Loucy (cell line): Measurements from ENCODE around the gene ZNRD2.
A peak's percentile ranks its signal among the peaks of the same experiment; 100 is the strongest.
"Not testable (repeated sequence)": the region's sequence is repeated elsewhere in the genome, so short reads cannot be mapped to it uniquely, and the experiment has no call there.

Source experiments
- H2AFZ ChIP-seq: fragments of 200-600 bp; sonication (generic); 2 replicates; pipeline ENCODE4 v1.6.0; 2016; ENCODE audit warnings: antibody characterized with exemption, mild to moderate bottlenecking, low read length, moderate library complexity
- H3F3A ChIP-seq: fragments of 200-600 bp; 2 replicates; pipeline ENCODE4 v1.6.0; 2016; ENCODE audit warnings: antibody characterized with exemption, low read depth, mild to moderate bottlenecking
- H3K27me3 ChIP-seq: fragments of 200-600 bp; sonication (generic); 2 replicates; pipeline ENCODE4 v1.6.1; 2014; ENCODE audit warnings: low read length, mild to moderate bottlenecking; ENCODE audit not compliant: insufficient read depth, poor library complexity, severe bottlenecking
- H3K36me3 ChIP-seq: fragments of 200-600 bp; sonication (generic); 2 replicates; pipeline ENCODE4 v1.6.1; 2016; ENCODE audit warnings: low read length; ENCODE audit not compliant: insufficient read depth
- H3K4me1 ChIP-seq: fragments of 200-600 bp; sonication (generic); 2 replicates; pipeline ENCODE4 v1.5.1; 2014; ENCODE audit warnings: low read length, mild to moderate bottlenecking; ENCODE audit not compliant: insufficient read depth, poor library complexity, severe bottlenecking
- H3K4me2 ChIP-seq: fragments of 200-600 bp; sonication (generic); 2 replicates; pipeline ENCODE4 v1.6.0; 2014; ENCODE audit warnings: antibody characterized with exemption, low read length, low read depth, mild to moderate bottlenecking; ENCODE audit not compliant: poor library complexity, severe bottlenecking
- H3K4me3 ChIP-seq: fragments of 200-600 bp; sonication (generic); 2 replicates; pipeline ENCODE4 v1.5.1; 2014; ENCODE audit warnings: low read length, mild to moderate bottlenecking, mixed read lengths; ENCODE audit not compliant: poor library complexity, severe bottlenecking
- H3K79me2 ChIP-seq: fragments of 200-600 bp; sonication (generic); 2 replicates; pipeline ENCODE4 v1.6.1; 2014; ENCODE audit warnings: low read length; ENCODE audit not compliant: insufficient read depth
- H3K9ac ChIP-seq: fragments of 200-600 bp; sonication (generic); 2 replicates; pipeline ENCODE4 v1.6.0; 2014; ENCODE audit warnings: mild to moderate bottlenecking, low read depth, low read length, moderate library complexity; ENCODE audit not compliant: poor library complexity, severe bottlenecking
- H3K9me2 ChIP-seq: fragments of 200-600 bp; sonication (generic); replicated peaks from 2 replicates; pipeline ENCODE4 v1.6.1; 2016; ENCODE audit warnings: low read depth, low read length, mixed read lengths
- H3K9me3 ChIP-seq: fragments of 200-600 bp; sonication (generic); 2 replicates; pipeline ENCODE4 v1.6.1; 2014; ENCODE audit warnings: mild to moderate bottlenecking, antibody characterized with exemption, low read length, low read depth; ENCODE audit not compliant: insufficient read depth
- H4K20me1 ChIP-seq: fragments of 200-600 bp; sonication (generic); 2 replicates; pipeline ENCODE4 v1.6.0; 2014; ENCODE audit warnings: antibody characterized with exemption, low read length, mild to moderate bottlenecking; ENCODE audit not compliant: insufficient read depth, poor library complexity, severe bottlenecking
- EZH2phosphoT487 ChIP-seq: fragments of 200-600 bp; IDR thresholded peaks from 2 replicates; pipeline ENCODE4 v1.6.1; 2018; ENCODE audit warnings: antibody characterized with exemption, mild to moderate bottlenecking, moderate library complexity, borderline replicate concordance
- TF ChIP-seq, protein P1 (sequence below): fragments of 200-600 bp; sonication (generic); conservative IDR thresholded peaks from 2 replicates; pipeline ENCODE4 v1.5.1; 2014; ENCODE audit warnings: mild to moderate bottlenecking, antibody characterized with exemption, low read length

ZNRD2 gene

GRCh38 chr11:65562788-65563187 is 7.5 kb upstream of the ZNRD2 start:
- Histone ChIP-seq H3K9me3 (no peaks in the 10 kb centered on the region), H4K20me1 (no peaks in the 10 kb centered on the region), H3K36me3 (no peaks in the 10 kb centered on the region), H3K9me2 (no peaks in the 10 kb centered on the region), H3K27me3 (no peaks in the 10 kb centered on the region), H3K4me2 (no peak overlapping the region), H3F3A (no peaks in the 10 kb centered on the region), H2AFZ (no peak overlapping the region), H3K9ac (no peak overlapping the region), H3K79me2 (peaks cover 2% of the 10 kb centered on the region; the same call in 1 of the 2 replicates), H3K4me1 (peaks cover 18% of the 10 kb centered on the region), H3K4me3 (no peak overlapping the region)
- TF ChIP-seq, protein P1, sequence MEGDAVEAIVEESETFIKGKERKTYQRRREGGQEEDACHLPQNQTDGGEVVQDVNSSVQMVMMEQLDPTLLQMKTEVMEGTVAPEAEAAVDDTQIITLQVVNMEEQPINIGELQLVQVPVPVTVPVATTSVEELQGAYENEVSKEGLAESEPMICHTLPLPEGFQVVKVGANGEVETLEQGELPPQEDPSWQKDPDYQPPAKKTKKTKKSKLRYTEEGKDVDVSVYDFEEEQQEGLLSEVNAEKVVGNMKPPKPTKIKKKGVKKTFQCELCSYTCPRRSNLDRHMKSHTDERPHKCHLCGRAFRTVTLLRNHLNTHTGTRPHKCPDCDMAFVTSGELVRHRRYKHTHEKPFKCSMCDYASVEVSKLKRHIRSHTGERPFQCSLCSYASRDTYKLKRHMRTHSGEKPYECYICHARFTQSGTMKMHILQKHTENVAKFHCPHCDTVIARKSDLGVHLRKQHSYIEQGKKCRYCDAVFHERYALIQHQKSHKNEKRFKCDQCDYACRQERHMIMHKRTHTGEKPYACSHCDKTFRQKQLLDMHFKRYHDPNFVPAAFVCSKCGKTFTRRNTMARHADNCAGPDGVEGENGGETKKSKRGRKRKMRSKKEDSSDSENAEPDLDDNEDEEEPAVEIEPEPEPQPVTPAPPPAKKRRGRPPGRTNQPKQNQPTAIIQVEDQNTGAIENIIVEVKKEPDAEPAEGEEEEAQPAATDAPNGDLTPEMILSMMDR = no peak
- TF ChIP-seq EZH2phosphoT487 = no peak

GRCh38 chr11:65563601-65564000 is 6.7 kb upstream of the ZNRD2 start:
- Histone ChIP-seq H3K4me1 (peaks cover 18% of the 10 kb centered on the region), H3K36me3 (no peaks in the 10 kb centered on the region), H3F3A (no peaks in the 10 kb centered on the region), H3K4me2 (no peak overlapping the region), H4K20me1 (peaks cover under 1% of the 10 kb centered on the region), H3K79me2 (peaks cover 11% of the 10 kb centered on the region; the same call in 1 of the 2 replicates), H3K9ac (no peak overlapping the region), H3K9me2 (no peaks in the 10 kb centered on the region), H3K4me3 (no peak overlapping the region), H2AFZ (no peak overlapping the region), H3K27me3 (no peaks in the 10 kb centered on the region), H3K9me3 (no peaks in the 10 kb centered on the region)
- TF ChIP-seq, protein P1 = no peak
- TF ChIP-seq EZH2phosphoT487 = no peak

DNA sequence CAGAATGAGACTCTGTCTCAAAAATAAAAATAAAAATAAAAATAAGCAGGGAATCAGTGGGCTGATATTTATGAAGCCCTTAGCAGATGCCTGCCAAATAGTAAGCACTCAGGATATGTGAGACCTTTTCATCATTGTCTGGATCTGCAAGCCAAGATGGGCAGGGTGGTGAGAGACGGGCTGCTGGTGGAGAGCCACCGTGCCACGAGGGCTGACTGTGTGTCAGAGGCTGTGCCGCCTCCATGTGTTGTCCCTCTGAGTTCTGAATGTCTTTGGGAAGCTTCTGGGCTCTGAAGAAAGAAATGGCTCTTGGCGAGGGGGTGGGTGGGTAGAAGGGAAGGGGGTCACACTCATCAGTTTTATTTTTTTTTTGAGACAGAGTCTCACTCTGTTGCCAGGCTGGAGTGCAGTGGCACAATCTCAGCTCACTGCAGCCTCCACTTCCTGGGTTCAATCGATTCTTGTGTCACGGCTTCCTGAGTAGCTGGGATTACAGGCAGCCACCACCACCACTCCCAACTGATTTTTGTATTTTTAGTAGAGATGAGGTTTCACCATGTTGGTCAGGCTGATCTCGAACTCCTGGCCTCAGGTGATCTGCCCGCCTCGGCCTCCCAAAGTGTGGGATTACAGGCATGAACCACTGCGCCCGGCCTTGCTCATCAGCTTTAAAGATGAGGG is 5.3 kb upstream of the ZNRD2 start:
- not testable (repeated sequence) for H2AFZ ChIP-seq, H3F3A ChIP-seq, H3K9me3 ChIP-seq, H3K9me2 ChIP-seq, H3K36me3 ChIP-seq, H3K27me3 ChIP-seq, H4K20me1 ChIP-seq
- Histone ChIP-seq H3K9ac (peak overlapping the region; percentile 4), H3K4me3 (peak overlapping the region; percentile 20), H3K4me1 (peaks cover 29% of the 10 kb centered on the region), H3K4me2 (peak overlapping the region; percentile 58), H3K79me2 (peaks cover 18% of the 10 kb centered on the region)
